BE2C (cell line): ENCODE results near the gene IRF4.

ENCODE experiments used
- DNase-seq: peaks from one replicate; pipeline ENCODE4 v3.0.0-alpha.2; 2020
- H3K27me3 ChIP-seq: fragments of 250-450 bp; sonication (Bioruptor Pico); 2 replicates; pipeline ENCODE4 v1.5.1; 2020; ENCODE audit warnings: mild to moderate bottlenecking
- H3K36me3 ChIP-seq: fragments of 250-450 bp; sonication (Bioruptor Pico); 2 replicates; pipeline ENCODE4 v1.5.1; 2020; ENCODE audit warnings: mild to moderate bottlenecking
- H3K4me1 ChIP-seq: fragments of 250-450 bp; sonication (Bioruptor Pico); 2 replicates; pipeline ENCODE4 v1.5.1; 2020
- H3K4me3 ChIP-seq: 2 replicates; pipeline ENCODE4 v1.5.1; 2011; ENCODE audit warnings: low read depth, low read length
- H3K9me3 ChIP-seq: fragments of 250-450 bp; sonication (Bioruptor Pico); 2 replicates; pipeline ENCODE4 v1.5.1; 2020
- CTCF ChIP-seq: IDR thresholded peaks from 2 replicates; pipeline ENCODE4 v1.5.1; 2012; ENCODE audit warnings: mild to moderate bottlenecking, low read depth, low read length

IRF4 gene

GRCh38 chr6:455835-456234, 64.3 kb downstream of the IRF4 start:
- H3K36me3 ChIP-seq, result no peaks in the 10 kb centered on the region
- no peak for TF ChIP-seq CTCF
- no peak for DNase-seq
- no peak overlapping the region for H3K4me3 ChIP-seq
- no peaks in the 10 kb centered on the region for H3K9me3 ChIP-seq
- H3K4me1 ChIP-seq, result no peaks in the 10 kb centered on the region
- peaks cover 17% of the 10 kb centered on the region for H3K27me3 ChIP-seq

GRCh38 chr6:456358-456867, 64.9 kb downstream of the IRF4 start:
- no peaks in the 10 kb centered on the region for H3K4me1 ChIP-seq
- TF ChIP-seq CTCF, result no peak
- no peak for DNase-seq

GRCh38 chr6:456887-457286, 65.3 kb downstream of the IRF4 start:
- Histone ChIP-seq H3K27me3 (peaks cover 15% of the 10 kb centered on the region), H3K9me3 (no peaks in the 10 kb centered on the region), H3K4me1 (no peaks in the 10 kb centered on the region), H3K36me3 (no peaks in the 10 kb centered on the region), H3K4me3 (no peak overlapping the region)
- no peak for DNase-seq
- TF ChIP-seq CTCF, result no peak

More at GRCh38 chr6:456358-456867, 64.9 kb downstream of the IRF4 start:
- no peaks in the 10 kb centered on the region for H3K9me3 ChIP-seq
- no peak overlapping the region for H3K4me3 ChIP-seq
- no peaks in the 10 kb centered on the region for H3K36me3 ChIP-seq
- H3K27me3 ChIP-seq, result peaks cover 14% of the 10 kb centered on the region
